Thymus (tissue), 11 donors: ENCODE measurements around the gene RALY. TPM values are rescaled to one million over a fixed set of nuclear protein-coding genes. Genes with fewer than 3 reads are reported as not detected.

ENCODE experiments used
- DNase-seq, 9 donors: peaks; one replicate each; pipeline ENCODE4 v3.0.0-alpha.2; 2013; ENCODE audit warnings: low spot score in 9 of 9, low read depth in 6 of 9, missing footprints in 1 of 9
- H3K27ac ChIP-seq, 2 donors: one replicate each; pipeline ENCODE4 v1.5.1; 2013; ENCODE audit warnings: control low read depth in 1 of 2, low read depth in 1 of 2, low read length in 1 of 2, mild to moderate bottlenecking in 1 of 2, moderate library complexity in 1 of 2
- H3K27me3 ChIP-seq, 2 donors: one replicate each; pipeline ENCODE4 v1.5.1; 2013; ENCODE audit warnings: low read length in 1 of 2; ENCODE audit not compliant: control insufficient read depth in 2 of 2, insufficient read depth in 1 of 2
- H3K36me3 ChIP-seq, 2 donors: one replicate each; pipeline ENCODE4 v1.5.1; 2013; ENCODE audit warnings: low read length in 1 of 2, mild to moderate bottlenecking in 1 of 2, moderate library complexity in 1 of 2; ENCODE audit not compliant: control insufficient read depth in 2 of 2, insufficient read depth in 2 of 2
- H3K4me1 ChIP-seq, 2 donors: one replicate each; pipeline ENCODE4 v1.5.1; 2013; ENCODE audit warnings: low read length in 2 of 2; ENCODE audit not compliant: control insufficient read depth in 2 of 2, insufficient read depth in 2 of 2
- H3K4me3 ChIP-seq, 2 donors: one replicate each; pipeline ENCODE4 v1.5.1; 2013; ENCODE audit warnings: low read length in 2 of 2, control low read depth in 1 of 2, mild to moderate bottlenecking in 1 of 2
- H3K9me3 ChIP-seq, 2 donors: one replicate each; pipeline ENCODE4 v1.5.1; 2013; ENCODE audit warnings: low read length in 1 of 2, mild to moderate bottlenecking in 1 of 2; ENCODE audit not compliant: control insufficient read depth in 2 of 2, insufficient read depth in 1 of 2
- WGBS: extraction: QIAGEN DNeasy Blood & Tissue Kit; methylation state at CpG from one replicate; pipeline ENCODE4 v1.1.7; 2013; 5-methylcytosine and 5-hydroxymethylcytosine counted together
- polyA plus RNA-seq: library from polyadenylated mRNA; stranded (reverse); fragments of 200-250 nt; gene quantifications from one replicate; pipeline ENCODE4 v1.2.3, GENCODE V29; 2013
- total RNA-seq: library from RNA; stranded (reverse); fragments of 120-200 nt; gene quantifications from one replicate; pipeline ENCODE4 v1.2.4, GENCODE V29; 2013
- donor health status: healthy.

Gene RALY
- total and polyA plus RNA-seq, 2 donors, result 90.2 to 131 TPM

- DNase-seq, result no peak
- no peak overlapping the region for H3K27ac ChIP-seq
- H3K9me3 ChIP-seq, result no peaks in the 10 kb centered on the region
- H3K36me3 ChIP-seq, result peaks cover 86 to 94% of the 10 kb centered on the region in 2 donors
- 94% methylated on average over 2 of the region's 2 CpGs for WGBS
- H3K4me1 ChIP-seq, result peaks cover 3% of the 10 kb centered on the region in 2 donors
- no peaks in the 10 kb centered on the region for H3K27me3 ChIP-seq
- no peak overlapping the region for H3K4me3 ChIP-seq
Observed at GRCh38 chr20:34083781-34084180, 90.1 kb downstream of the RALY start.

- H3K27ac ChIP-seq, result no peak overlapping the region
Observed at GRCh38 chr20:34084227-34084923, 90.7 kb downstream of the RALY start.

GRCh38 chr20:34085544-34086040 is 91.9 kb downstream of the RALY start:
- WGBS, result 99% methylated on average over 5 of the region's 5 CpGs
- peaks cover 3% of the 10 kb centered on the region in 2 donors for H3K4me1 ChIP-seq
- no peak for DNase-seq
- H3K27me3 ChIP-seq, result no peaks in the 10 kb centered on the region
- no peak overlapping the region for H3K4me3 ChIP-seq
- H3K36me3 ChIP-seq, result peaks cover 85 to 92% of the 10 kb centered on the region in 2 donors
- no peak overlapping the region for H3K27ac ChIP-seq
- H3K9me3 ChIP-seq, result no peaks in the 10 kb centered on the region

More at GRCh38 chr20:34084227-34084923, 90.7 kb downstream of the RALY start:
- H3K27me3 ChIP-seq, result no peaks in the 10 kb centered on the region
- no peaks in the 10 kb centered on the region for H3K9me3 ChIP-seq
- no peak overlapping the region for H3K4me3 ChIP-seq
- peaks cover 85 to 94% of the 10 kb centered on the region in 2 donors for H3K36me3 ChIP-seq
- DNase-seq, result no peak
- 97% methylated on average over 9 of the region's 9 CpGs for WGBS
- peaks cover 3% of the 10 kb centered on the region in 2 donors for H3K4me1 ChIP-seq

GRCh38 chr20:34088305-34089174 is 94.8 kb downstream of the RALY start:
- no peak overlapping the region for H3K4me3 ChIP-seq
- H3K9me3 ChIP-seq, result no peaks in the 10 kb centered on the region
- H3K36me3 ChIP-seq, result peaks cover 70 to 91% of the 10 kb centered on the region in 2 donors
- peaks cover 0 to 2% of the 10 kb centered on the region in 2 donors for H3K4me1 ChIP-seq
- H3K27me3 ChIP-seq, result no peaks in the 10 kb centered on the region
- DNase-seq, result no peak
- H3K27ac ChIP-seq, result no peak overlapping the region
- WGBS, result 96% methylated on average over 15 of the region's 15 CpGs

GRCh38 chr20:34089175-34089479 is 95.4 kb downstream of the RALY start:
- Histone ChIP-seq H3K4me3 (no peak overlapping the region), H3K36me3 (peaks cover 70 to 91% of the 10 kb centered on the region in 2 donors), H3K27ac (no peak overlapping the region), H3K9me3 (no peaks in the 10 kb centered on the region), H3K27me3 (no peaks in the 10 kb centered on the region), H3K4me1 (no peaks in the 10 kb centered on the region)
- DNase-seq, result no peak
- WGBS, result 89% methylated on average over 5 of the region's 5 CpGs

GRCh38 chr20:34089655-34090345 is 96.1 kb downstream of the RALY start:
- DNase-seq, result no peak
- Histone ChIP-seq H3K27me3 (no peaks in the 10 kb centered on the region), H3K9me3 (no peaks in the 10 kb centered on the region), H3K27ac (peak overlapping the region in 1 of 2 donors; percentile 18), H3K4me3 (no peak overlapping the region), H3K36me3 (peaks cover 67 to 90% of the 10 kb centered on the region in 2 donors), H3K4me1 (no peaks in the 10 kb centered on the region)
- 96% methylated on average over 13 of the region's 13 CpGs for WGBS

- no peak overlapping the region for H3K4me3 ChIP-seq
- peak overlapping the region in 1 of 2 donors; percentile 15 for H3K27ac ChIP-seq
- WGBS, result 96% methylated on average over 2 of the region's 2 CpGs
- no peaks in the 10 kb centered on the region for H3K4me1 ChIP-seq
- no peaks in the 10 kb centered on the region for H3K9me3 ChIP-seq
- no peak for DNase-seq
- H3K27me3 ChIP-seq, result no peaks in the 10 kb centered on the region
- H3K36me3 ChIP-seq, result peaks cover 65 to 91% of the 10 kb centered on the region in 2 donors
Observed at GRCh38 chr20:34090645-34091044, 96.9 kb downstream of the RALY start.

- H3K36me3 ChIP-seq, result peaks cover 70 to 91% of the 10 kb centered on the region in 2 donors
- 97% methylated on average over 6 of the region's 6 CpGs for WGBS
Observed at GRCh38 chr20:34091637-34092200, 98.0 kb downstream of the RALY start.

More at GRCh38 chr20:34091637-34092200, 98.0 kb downstream of the RALY start:
- no peak overlapping the region for H3K27ac ChIP-seq
- H3K4me3 ChIP-seq, result no peak overlapping the region
- no peak for DNase-seq
- H3K9me3 ChIP-seq, result no peaks in the 10 kb centered on the region
- H3K4me1 ChIP-seq, result no peaks in the 10 kb centered on the region
- no peaks in the 10 kb centered on the region for H3K27me3 ChIP-seq
